Neural cell (in vitro differentiated cells): Measurements from ENCODE around the gene UQCRQ.

Experiments
- CTCF ChIP-seq: fragments of 450-650 bp; IDR thresholded peaks from 2 replicates; pipeline ENCODE4 v1.5.1; 2014; ENCODE audit warnings: antibody characterized with exemption, mild to moderate bottlenecking, moderate library complexity; ENCODE audit not compliant: poor library complexity, severe bottlenecking
- EZH2 ChIP-seq: fragments of 200-600, 300-800 bp; shearing (Covaris generic), sonication (generic); IDR thresholded peaks from 2 replicates; pipeline ENCODE4 v1.6.1; 2014; ENCODE audit warnings: antibody characterized with exemption, low read length, borderline replicate concordance, mild to moderate bottlenecking; ENCODE audit not compliant: insufficient read depth, poor library complexity, severe bottlenecking
- RAD21 ChIP-seq: fragments of 450-650 bp; conservative IDR thresholded peaks from 2 replicates; pipeline ENCODE4 v1.6.1; 2014; ENCODE audit warnings: antibody characterized with exemption, mild to moderate bottlenecking, moderate library complexity

- no peak for TF ChIP-seq CTCF
- no peak for TF ChIP-seq EZH2
- no peak for TF ChIP-seq RAD21
Observed at GRCh38 chr5:132915681-132916080, 49.2 kb downstream of the UQCRQ start.
